ENCODE results near the gene DHRS3. TPM values are rescaled to one million over a fixed set of nuclear protein-coding genes. Genes with fewer than 3 reads are reported as not detected.

DHRS3 gene
- total RNA-seq, 1 donor from 2014 or later, result 71.4 TPM

DNA sequence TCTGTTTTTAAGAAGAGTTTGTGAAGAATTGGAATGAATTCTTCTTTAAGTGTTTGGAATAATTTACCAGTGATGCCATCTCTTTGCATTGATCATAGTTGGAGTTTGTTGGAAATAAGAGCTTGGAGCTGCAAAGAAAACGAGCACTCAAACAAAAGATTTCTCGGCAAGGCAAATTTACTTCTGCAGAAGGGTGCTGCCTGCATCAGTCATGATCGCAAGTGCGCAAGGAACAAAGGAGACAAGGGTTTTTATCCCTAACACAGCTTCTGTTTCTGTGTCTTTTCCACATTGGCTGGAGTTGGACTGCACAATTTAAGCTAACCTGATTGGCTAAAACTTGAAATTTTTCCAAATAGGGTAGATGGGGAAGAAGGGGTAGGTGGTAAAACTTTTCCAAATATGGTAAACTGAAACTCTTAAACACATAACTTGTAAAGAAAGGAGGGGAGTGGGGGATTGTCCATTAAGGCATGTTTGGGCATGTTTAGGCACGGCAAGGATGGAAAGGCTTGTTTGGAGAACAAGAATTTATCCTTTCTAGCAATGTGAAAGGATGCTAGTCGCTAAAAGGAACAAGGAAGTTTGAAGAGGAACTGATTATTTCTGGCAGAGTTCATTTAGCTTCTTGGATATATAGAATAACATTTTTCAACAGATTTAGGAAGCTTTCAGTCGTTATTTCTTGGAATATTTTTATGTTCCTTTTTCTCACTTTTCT, 22.4 kb upstream of the DHRS3 start:
- no peak for DNase-seq (ENCODE audit: extremely low read depth, low read depth, low spot score)

- DNase-seq (ENCODE audit: extremely low read depth, low read depth, low spot score), result no peak
Observed at GRCh38 chr1:12637693-12638092, 19.7 kb upstream of the DHRS3 start.

- DNase-seq (ENCODE audit: extremely low read depth, low read depth, low spot score), result peak; percentile 62
Observed at GRCh38 chr1:12636098-12636950, 18.3 kb upstream of the DHRS3 start.

GRCh38 chr1:12634696-12635202, 16.7 kb upstream of the DHRS3 start:
- DNase-seq (ENCODE audit: extremely low read depth, low read depth, low spot score), result no peak

- no peak for DNase-seq (ENCODE audit: extremely low read depth, low read depth, low spot score)
Observed at GRCh38 chr1:12634156-12634555, 16.1 kb upstream of the DHRS3 start.

DNA sequence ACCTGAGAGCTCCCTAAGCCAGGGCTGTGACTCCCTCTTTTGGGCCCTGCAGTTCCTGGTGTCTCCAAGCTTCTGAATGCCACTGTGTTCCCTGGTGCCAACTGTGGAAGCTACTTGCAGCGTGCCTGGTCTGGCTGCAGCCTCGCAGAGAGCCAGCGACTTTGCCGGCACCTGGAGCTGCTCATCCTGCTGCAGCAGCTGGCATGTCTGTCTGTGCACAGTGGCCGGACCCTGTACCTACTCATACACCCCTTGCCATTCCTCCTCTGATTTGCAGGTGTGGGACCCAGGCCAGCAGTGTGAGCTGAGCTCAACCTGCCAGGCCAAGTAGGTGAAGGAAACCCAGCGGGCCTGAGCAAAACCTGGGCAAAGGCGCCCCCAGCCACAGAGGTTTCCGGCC, 13.6 kb upstream of the DHRS3 start:
- no peak for DNase-seq (ENCODE audit: extremely low read depth, low read depth, low spot score)

DNA sequence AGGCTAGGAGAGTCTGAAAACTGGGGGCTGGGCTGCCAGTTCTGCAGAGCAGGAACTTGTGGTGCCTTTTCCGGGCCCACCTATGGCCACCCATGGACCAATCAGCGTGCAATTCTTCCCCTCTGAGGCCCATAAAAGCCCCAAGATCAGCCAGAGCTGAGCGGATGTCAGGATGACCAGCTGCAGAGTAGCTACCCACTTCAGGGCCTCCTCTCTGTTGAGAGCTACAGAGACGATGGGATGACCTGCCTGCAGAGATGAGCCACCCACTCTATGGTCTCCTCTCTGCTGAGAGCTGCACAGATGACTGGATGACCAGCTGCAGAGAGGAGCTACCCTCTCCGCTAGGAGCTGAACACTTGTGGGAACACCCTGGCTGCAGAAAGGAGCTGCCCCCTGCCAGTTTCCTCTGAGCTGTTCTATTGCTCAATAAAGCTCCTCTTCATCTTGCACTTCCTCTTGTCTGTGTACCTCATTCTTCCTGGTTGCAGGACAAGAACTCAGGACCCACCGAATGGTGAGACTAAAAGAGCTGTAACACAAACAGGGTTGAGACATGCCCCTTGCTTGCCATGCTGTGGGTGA, 13.0 kb upstream of the DHRS3 start:
- no peak for DNase-seq (ENCODE audit: extremely low read depth, low read depth, low spot score)

- no peak for DNase-seq (ENCODE audit: extremely low read depth, low read depth, low spot score)
Observed at GRCh38 chr1:12629985-12630760, 12.2 kb upstream of the DHRS3 start.

DNA sequence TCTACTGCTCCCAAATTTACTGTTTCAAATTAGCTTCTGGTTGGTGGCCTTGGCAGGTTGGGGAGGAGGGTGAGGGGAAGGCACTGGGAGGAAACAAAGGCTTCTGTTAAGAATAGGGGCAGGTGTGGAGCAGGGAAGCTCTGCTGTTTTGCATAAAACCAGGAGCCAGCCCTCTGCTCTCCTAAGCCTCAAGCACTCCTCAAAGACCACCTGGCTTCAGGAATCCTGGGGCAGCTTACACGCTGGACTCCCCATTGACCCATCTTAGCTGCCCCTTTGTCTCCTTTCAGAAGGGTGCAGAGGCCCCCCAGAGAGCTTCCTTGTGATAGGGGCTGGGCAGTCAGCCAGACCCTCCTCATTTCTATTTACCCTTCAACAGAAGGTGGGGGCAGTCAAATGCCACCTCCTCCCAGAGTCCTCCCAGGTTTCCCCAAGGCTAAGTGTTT, 11.5 kb upstream of the DHRS3 start:
- DNase-seq (ENCODE audit: extremely low read depth, low read depth, low spot score), result no peak

DNA sequence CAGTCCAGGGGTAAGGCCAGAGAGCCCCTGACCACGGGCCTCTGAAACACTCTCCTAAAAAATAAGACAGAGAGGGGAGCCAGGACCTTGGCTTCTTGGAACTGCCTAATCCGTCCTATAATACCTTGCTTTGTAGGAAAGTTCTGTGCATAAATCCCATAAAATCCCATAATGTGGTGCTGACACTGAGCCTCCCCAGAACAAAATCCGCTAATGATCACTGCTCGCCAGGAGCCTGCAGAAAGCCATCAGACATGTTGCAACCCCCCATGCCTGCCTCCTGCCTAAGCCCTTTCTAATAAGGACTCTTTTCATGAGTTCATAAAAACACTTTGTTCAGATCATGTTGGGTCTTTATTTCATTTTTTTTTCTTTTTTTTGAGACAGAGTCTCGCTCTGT, 9.3 kb upstream of the DHRS3 start:
- DNase-seq (ENCODE audit: extremely low read depth, low read depth, low spot score), result no peak

- DNase-seq (ENCODE audit: extremely low read depth, low read depth, low spot score), result no peak
Observed at GRCh38 chr1:12626888-12627287, 8.9 kb upstream of the DHRS3 start.

DNA sequence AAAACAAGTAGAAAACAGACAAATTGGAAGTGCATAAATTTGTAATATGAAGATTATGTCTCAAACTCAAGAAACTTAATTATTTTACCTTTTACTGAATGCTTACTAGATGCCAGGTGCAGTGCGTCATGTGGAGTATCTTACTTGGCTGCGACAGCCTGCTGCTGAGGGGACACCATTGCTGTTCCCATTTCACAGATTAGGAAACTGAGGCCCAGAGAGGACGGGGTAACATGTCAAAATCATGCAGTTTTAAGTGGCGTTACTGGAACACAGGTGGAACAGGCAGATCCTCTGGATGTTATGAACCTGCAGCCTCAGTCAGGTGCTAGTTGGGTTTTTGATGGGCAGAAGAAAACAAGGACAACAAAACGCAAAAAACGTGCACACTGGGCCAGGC, 7.3 kb upstream of the DHRS3 start:
- DNase-seq (ENCODE audit: extremely low read depth, low read depth, low spot score), result no peak

- DNase-seq (ENCODE audit: extremely low read depth, low read depth, low spot score), result no peak
Observed at GRCh38 chr1:12622506-12622905, 4.5 kb upstream of the DHRS3 start.

DNA sequence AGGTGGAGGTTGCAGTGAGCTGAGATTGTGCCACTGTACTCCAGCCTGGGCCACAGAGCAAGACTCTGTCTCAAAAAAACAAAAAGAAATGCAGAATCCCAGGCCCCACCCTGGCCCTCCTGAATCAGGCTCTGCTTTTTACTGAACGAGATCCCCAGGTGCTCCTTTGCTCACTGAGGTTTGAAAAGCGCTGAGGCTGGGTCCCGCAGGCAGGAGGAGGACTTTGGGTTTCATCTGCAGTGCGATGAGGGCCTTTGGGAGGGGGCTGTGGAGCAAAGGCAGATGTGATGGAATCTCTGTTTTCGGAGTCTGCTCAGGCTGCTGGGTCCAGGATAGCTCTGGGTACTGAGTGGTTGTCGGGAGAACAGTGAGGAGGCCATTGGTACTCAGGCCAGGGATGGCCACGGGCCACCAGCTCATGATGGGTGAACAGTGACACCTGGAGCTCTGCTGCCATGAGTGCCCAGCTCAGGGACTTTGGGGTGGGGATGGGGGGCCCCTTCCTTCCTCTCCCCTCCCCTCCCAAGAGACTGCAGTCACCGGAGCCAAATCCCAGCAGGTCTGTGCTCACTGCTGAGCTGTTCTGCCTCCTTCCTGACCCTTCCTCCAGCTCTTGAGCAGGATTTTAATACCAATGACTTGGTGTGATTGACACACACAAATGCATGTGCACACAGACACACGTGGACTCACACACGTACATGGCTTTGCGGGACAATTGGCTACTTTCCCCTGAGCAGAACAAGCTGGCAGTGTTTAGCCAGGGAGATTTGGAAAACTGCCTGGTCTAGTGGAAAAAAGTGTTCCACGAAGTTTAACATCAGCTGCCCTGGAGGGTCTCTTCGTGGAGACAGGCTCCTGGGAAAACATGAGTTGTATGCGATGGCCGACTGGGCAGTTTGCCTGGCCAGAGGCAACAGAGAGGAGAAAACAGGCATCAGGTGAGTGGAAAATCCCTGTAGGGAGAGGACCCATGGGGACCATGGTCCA, 3.6 kb upstream of the DHRS3 start:
- no peak for DNase-seq (ENCODE audit: extremely low read depth, low read depth, low spot score)

- no peak for DNase-seq (ENCODE audit: extremely low read depth, low read depth, low spot score)
Observed at GRCh38 chr1:12620931-12621330, 2.9 kb upstream of the DHRS3 start.

DNA sequence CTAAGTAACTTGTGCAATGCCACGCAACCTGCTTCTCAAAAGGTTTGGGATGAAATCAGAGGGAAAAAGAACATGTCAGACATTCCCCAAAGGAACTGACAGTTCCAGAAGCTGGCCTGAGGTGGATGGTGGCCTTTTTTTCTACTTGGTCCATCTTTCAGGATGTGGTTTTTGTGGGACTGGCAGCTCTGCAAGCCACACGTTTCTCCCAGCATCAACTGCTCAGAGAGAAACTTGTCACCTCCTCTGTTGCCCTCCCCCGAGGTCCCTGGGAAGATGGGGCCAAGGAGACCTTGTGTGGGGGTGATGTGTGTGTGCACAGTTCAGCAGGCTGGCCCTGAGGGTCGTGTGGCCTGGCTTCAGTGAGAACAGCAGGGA, 2.5 kb upstream of the DHRS3 start:
- DNase-seq (ENCODE audit: extremely low read depth, low read depth, low spot score), result no peak

DNA sequence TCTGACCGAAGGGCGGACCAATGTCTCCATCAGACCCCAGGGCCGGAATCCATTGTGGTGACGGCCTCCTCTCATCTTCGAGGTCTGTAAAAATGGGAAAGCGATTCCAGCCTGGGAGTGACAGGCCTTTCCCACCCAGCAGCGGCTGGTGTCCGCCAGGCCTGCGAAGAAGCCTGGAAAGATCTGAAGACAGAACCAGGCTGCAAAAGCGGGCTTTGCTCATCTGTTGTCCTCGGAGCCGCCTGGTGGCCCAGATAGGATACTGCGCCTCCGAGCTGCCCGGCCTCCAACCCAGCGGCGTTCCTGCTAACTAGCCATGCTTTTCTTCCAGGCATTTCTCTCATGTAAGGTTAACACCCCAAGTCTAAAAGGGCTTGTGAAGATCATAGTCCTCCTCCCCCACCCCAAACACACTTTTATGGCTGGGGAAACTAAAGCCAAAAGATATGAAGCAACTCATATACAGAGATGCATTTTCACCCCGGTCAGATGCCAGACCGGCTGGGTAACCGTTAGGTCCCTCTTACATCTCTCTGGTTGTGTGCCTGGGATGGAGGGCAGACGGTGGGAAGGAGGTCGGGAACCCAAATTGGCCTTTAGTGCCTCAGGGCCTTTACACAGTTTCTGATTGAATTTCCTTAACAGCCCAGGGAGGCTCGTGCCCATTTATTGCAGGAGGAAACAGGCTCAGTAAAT, 1.9 kb upstream of the DHRS3 start:
- no peak for DNase-seq (ENCODE audit: extremely low read depth, low read depth, low spot score)

DNA sequence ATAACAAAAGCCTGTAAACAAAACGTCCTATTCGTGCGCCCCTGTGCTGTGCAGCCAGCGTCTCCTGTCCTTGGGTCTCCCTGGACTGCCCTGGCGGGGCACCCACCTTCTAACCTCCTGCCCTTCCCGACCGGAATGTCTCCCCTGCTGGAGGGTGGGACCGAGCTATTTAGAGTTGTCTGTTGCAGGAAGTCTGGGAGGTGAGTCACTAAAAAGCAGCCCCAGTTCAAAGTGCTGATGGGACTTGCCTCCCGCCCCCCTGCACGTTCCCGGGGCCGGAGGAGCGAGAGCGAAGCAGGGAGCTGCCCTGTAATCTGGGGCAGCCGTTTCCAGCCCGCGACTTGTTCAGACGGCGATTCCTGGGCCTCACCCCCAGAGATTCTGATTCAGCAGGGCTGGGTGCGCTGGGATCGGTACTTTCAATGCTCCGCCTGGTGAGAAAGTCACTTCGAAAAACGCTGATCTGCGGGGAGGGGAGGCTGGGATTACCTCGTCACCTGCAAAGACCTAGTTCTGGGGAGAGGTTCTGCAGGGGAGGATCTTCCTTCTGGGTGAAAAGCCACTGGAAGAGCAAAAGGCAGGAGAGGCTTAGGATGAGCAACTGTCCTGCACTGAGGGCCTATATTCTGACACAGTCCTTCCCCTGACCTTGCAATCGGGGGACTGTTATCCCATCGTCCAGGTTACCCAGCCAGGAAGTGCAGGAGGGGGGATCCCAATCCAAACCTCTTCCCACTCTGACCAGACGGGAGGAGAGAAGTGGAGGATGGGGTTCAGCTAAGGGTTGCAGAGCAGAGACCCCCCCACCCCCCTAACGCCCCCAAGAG, 1.2 kb upstream of the DHRS3 start:
- DNase-seq (ENCODE audit: extremely low read depth, low read depth, low spot score), result no peak
